SK-N-SH (cell line): ENCODE results near the gene CD2AP.

Experiments
- CTCF ChIP-seq: fragments of 200-600 bp; sonication (generic); IDR thresholded peaks from 2 replicates; pipeline ENCODE4 v1.6.1; 2017; ENCODE audit warnings: antibody characterized with exemption, mild to moderate bottlenecking, moderate library complexity
- POLR2AphosphoS5 ChIP-seq: IDR thresholded peaks from 2 replicates; pipeline ENCODE4 v1.6.1; 2012; ENCODE audit warnings: low read depth, low read length
- RCOR1 ChIP-seq: fragments of 150-350 bp; IDR thresholded peaks from 2 replicates; pipeline ENCODE4 v1.6.1; 2017; ENCODE audit warnings: antibody characterized with exemption, low read length
- REST ChIP-seq: IDR thresholded peaks from 2 replicates; pipeline ENCODE4 v1.6.1; 2012; ENCODE audit warnings: mild to moderate bottlenecking, low read depth, low read length, moderate library complexity
- ZBTB33 ChIP-seq: IDR thresholded peaks from 2 replicates; pipeline ENCODE4 v1.4.0; 2012; ENCODE audit warnings: low read depth, borderline replicate concordance

GRCh38 chr6:47434372-47435253, 43.0 kb upstream of the CD2AP start:
- TF ChIP-seq ZBTB33, result no peak
- TF ChIP-seq CTCF, result no peak
- no peak for TF ChIP-seq POLR2AphosphoS5
- TF ChIP-seq REST, result no peak
- no peak for TF ChIP-seq RCOR1
